ENCODE results near the gene ACP3.

The ACP3 gene

GRCh38 chr3:132346841-132347736 is 29.9 kb downstream of the ACP3 start:
- TF ChIP-seq, protein P1, sequence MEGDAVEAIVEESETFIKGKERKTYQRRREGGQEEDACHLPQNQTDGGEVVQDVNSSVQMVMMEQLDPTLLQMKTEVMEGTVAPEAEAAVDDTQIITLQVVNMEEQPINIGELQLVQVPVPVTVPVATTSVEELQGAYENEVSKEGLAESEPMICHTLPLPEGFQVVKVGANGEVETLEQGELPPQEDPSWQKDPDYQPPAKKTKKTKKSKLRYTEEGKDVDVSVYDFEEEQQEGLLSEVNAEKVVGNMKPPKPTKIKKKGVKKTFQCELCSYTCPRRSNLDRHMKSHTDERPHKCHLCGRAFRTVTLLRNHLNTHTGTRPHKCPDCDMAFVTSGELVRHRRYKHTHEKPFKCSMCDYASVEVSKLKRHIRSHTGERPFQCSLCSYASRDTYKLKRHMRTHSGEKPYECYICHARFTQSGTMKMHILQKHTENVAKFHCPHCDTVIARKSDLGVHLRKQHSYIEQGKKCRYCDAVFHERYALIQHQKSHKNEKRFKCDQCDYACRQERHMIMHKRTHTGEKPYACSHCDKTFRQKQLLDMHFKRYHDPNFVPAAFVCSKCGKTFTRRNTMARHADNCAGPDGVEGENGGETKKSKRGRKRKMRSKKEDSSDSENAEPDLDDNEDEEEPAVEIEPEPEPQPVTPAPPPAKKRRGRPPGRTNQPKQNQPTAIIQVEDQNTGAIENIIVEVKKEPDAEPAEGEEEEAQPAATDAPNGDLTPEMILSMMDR (IDR thresholded peaks at IDR 0.05; ENCODE audit: low read depth, low read length, missing control alignments) = no peak
- DNase-seq (ENCODE audit: low read depth) = no peak
- no peak overlapping the region for H3K4me3 ChIP-seq (ENCODE audit: low read depth, low read length)

DNA sequence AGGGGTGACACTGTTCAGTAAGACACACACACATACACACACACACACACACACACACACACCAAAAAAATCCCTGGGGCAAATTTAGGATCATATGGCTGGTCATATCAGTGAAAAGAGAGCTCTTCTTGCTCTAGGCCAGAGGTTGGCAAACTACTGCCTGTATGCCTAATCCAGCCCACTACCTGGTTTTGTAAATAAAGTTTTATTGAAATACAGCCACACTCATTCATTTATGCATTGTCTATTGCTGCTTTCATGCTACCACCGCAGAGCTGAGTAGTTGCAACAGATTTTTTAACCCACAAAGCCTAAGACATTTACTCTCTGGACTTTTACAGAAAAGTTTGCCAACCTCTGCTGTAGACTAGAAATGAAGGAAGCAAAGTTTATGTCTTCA is 30.6 kb downstream of the ACP3 start:
- no peak for DNase-seq (ENCODE audit: low read depth)
- no peak overlapping the region for H3K4me3 ChIP-seq (ENCODE audit: low read depth, low read length)

GRCh38 chr3:132348531-132348930 is 31.3 kb downstream of the ACP3 start:
- no peak for DNase-seq (ENCODE audit: low read depth)
- no peak overlapping the region for H3K4me3 ChIP-seq (ENCODE audit: low read depth, low read length)
- TF ChIP-seq, protein P1 (IDR thresholded peaks at IDR 0.05; ENCODE audit: low read depth, low read length, missing control alignments) = no peak

More for the DNA sequence above, 30.6 kb downstream of the ACP3 start:
- TF ChIP-seq, protein P1 (IDR thresholded peaks at IDR 0.05; ENCODE audit: low read depth, low read length, missing control alignments) = no peak

DNA sequence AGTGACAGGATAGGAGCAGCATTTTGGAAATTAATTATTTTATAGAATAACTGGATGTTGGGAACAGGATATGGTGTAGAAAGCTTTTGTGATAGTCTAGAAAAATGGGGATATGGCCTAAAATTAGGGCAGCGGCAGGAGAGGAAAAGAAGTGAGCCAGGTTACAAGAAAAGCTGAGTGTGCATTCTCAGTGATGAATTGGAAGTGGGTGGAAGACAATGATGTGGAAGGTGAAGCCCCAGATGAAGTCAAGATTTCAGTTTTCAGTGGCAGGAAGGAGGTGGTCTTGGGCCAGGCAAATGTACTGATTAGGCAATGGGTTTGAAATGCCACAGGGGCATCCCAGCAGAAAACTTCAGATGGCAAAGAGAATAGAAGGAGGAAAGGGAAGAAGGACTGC is 33.6 kb downstream of the ACP3 start:
- H3K4me3 ChIP-seq (ENCODE audit: low read depth, low read length) = no peak overlapping the region
- DNase-seq (ENCODE audit: low read depth) = no peak
- TF ChIP-seq, protein P1 (IDR thresholded peaks at IDR 0.05; ENCODE audit: low read depth, low read length, missing control alignments) = no peak

DNA sequence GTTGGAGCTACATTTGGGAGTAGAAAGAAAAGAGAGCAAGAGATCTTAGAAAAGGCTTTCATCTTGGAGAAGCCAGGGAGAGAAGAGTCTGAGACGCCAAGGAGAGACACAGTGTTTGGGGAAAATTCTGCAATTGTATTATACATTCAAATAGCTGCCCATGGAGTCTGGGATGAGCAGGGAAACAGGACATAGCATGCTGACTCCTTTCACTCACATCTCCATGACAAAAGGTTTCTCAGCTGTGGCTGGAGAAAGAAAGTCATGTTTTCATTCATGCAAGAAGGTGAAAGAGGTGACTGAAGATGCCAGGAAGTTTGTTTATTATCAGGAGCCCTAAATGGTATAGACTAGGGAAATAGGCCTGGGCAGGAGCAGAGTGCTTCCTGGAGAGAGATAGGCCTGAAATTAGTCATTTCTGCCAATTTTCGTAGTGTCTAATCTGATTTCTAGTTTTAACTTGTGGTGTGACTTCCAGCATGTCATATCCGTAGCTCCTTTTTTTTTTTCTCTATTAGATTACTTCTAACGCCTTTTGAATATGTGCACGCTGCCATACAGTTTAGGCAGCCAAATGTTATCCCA is 34.1 kb downstream of the ACP3 start:
- DNase-seq (ENCODE audit: low read depth) = no peak
- TF ChIP-seq, protein P1 (IDR thresholded peaks at IDR 0.05; ENCODE audit: low read depth, low read length, missing control alignments) = no peak
- no peak overlapping the region for H3K4me3 ChIP-seq (ENCODE audit: low read depth, low read length)

- peak; percentile 24 for DNase-seq (ENCODE audit: low read depth)
- no peak overlapping the region for H3K4me3 ChIP-seq (ENCODE audit: low read depth, low read length)
- TF ChIP-seq, protein P1 (IDR thresholded peaks at IDR 0.05; ENCODE audit: low read depth, low read length, missing control alignments) = peak; percentile 87
Measured at GRCh38 chr3:132352556-132353143, 35.4 kb downstream of the ACP3 start.

Data from GM12864 (cell line).